ENCODE measurements around the gene SPSB4.

Gene SPSB4

DNA sequence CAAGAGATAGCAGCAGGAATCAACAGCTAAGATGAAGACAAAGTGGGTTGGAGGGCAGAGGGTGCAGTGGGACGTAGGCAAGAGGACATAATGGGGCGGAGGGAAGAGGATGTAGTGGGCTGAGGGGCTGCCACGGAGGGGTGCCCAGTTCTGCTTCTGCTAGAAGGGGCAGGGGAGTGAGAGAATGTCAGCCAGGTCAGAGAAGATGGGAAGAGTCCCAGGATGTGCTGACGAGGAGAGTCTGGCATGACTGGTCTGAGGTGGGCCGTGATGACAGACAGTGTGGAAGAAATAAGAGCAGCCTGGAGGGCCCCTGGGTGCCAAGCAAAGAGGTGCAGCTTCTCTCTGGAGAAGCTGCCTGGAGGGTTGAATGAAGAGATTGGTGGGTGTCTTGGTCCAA lies 4.0 kb downstream of the SPSB4 start:
- DNase-seq (ENCODE audit: low spot score), result no peak

DNA sequence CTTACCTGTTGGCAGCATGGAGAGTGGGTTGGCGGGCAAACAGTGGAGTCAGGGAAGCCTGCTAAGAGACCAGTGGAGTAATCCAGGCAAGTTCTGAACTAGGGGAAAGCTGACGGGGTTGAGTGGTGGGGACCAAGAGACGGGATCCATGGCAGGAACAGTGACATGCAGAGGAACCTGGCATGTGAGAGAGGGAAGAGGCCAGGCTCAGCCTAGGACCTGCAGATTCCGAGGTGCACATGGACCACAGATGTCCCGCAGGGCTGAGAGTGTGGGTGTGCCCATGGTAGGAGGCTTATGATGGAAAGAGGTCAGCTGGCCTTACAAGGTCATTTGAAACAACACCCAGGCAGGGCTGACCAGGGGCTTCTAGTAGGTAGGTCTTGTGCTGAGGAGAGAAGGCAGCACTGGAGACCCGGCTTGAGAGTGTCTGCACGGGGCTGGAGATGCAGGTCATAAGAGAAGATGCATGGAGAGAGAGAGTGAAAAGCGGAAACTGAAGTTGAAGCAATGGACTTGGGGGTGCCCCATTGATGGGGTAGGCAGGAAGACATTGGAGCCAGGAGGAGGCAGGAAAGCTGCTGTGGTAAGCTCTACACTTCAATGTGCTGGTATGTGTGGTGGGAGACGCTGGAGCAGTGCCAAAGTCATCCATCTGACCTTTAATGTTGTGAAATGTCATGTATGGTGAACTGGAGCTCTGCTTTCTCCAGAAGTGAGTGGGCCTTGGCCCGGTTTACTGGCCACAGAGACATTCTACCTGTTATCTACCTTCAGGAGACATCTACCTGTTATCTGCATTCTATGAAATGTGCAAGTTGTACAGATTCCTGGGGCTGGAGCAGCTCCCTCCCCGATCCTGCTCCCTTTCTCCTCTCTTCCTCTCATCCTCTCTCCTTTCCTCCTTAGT lies 4.6 kb downstream of the SPSB4 start:
- no peak for DNase-seq (ENCODE audit: low spot score)

DNA sequence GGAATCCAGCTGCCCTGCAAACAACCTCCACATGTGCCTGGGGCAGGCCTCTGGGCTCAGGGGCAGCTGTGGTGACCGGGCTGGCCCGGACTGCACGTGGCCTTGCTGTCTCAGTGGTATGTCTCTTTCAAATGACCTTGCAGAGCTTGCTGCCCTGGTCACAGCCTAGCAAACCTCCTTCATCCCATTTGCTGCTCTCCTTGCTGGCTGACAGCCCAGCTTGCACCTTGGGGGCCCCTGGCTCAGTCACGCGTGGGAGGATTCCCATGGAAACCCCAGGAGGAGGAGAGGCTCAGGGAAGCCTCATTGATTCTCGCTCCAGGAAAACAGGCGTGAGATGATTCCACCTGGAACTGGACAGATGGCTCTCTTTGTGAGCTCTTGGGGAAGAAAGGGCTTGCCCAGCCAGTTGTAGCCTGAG lies 5.6 kb downstream of the SPSB4 start:
- DNase-seq (ENCODE audit: low spot score), result no peak

DNA sequence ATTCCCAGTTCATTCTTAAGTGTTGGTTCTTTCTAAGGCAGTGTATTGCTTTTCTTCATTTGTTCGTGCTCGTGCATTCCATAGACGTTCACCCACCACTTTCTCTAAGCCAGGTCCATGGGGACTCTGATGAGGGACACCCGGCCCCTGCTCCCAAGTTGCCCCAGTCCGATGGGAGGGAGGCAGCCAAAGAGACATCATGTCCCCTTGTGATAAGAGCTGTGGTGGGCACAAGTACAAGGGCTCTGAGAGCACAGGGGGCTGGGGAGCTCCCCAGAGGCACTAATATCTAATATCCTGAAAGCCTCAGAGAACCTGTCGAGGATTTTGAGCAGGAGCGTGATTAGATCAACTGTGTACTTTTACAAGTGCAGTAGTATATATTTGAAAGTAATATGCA lies 6.3 kb downstream of the SPSB4 start:
- DNase-seq (ENCODE audit: low spot score), result no peak

DNA sequence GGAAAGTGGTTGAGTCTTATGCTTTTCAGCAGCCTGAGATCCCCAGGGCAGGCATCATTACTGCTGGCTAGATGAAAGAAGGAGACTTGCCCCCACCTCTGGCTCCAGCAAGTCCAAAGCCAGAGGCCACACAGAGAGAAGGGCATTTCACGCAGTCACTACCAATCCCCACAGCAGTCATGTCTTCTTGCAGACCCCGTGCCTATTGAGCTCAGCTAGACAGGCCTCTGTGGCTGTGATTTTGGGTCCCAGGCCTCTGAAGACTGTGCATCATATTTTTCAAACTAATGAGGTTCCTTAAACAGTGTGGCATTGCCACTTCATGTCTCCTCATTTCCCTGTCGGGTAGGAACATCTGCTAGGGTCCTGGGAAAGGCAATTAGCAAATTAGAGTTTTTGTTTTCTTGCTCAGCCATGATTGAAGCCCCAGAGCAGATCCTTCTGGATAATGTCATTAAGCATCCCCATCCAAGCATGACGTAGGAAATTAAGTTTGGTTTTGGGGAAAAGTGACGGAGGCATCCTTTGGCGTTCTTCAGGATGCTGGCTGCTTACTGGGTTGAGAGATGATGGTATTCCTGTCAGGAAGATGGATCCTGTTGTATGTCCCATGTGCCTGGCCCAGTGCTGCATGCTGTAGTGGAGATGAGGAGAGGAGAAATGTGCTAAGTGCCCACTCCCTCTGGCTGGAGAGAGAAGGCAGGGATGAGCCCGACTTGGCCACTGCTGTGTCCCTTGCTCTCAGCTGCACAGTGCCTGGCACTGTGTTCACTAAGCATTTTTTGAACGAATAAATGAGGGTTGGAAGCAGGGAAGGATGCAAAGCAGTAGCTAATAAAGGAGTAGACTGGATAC lies 7.0 kb downstream of the SPSB4 start:
- no peak for DNase-seq (ENCODE audit: low spot score)

DNA sequence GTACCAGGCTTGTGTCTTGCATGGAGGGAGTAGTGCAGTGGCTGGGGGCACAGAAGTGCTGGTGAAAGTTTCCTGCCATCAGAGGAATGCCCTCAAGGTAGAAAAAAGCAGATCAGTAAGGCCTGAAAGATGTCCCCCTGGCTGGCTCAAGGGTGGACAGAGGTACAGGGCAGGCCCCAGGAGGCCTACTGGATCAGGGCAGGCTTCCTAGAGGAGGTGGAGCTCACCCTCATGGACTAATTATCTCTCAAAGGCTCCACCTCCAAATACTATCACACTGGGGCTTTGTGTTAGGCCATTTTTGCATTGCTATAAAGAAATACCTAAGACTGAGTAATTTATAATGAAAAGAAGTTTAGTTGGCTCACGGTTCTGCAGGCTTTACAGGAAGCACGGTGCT lies 7.8 kb downstream of the SPSB4 start:
- DNase-seq (ENCODE audit: low spot score), result no peak

DNA sequence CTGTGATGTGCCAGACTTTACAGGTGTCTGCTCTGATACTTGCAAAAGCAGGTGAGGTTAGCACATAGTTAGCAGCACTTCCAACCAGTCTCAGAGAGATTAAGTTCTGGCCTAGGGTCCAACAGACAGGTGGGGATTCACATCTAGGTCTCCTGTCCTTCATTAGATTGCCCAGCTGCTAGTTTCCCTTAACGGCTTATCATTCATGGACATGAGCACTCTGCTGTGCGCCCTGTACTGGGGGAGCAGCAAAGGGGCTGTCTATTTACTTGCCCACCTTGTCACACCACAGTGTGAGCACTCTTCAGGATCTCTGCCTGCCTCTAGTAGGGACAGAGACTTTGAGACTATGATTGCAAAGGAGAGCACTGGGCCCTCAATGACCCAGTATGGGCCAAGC lies 8.7 kb downstream of the SPSB4 start:
- DNase-seq (ENCODE audit: low spot score), result no peak

DNA sequence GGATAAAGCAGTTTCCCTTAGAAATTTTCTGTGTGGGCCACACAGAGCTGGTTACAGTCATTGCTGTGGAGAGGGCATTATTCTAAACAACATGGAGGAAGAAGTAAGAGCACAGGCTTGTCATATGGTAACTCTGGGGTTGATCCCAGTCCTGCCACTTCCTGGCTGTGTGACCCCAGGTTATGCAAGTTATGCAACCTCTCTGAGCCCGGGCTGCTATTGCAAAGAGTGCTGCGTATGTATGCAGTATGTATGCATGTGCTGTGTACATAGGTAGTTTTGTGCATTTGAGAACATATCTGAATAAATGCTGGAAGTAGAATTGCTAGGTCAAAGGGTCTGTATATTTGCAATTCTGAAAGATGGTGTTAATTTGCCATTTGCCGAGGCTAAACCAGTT lies 9.2 kb downstream of the SPSB4 start:
- DNase-seq (ENCODE audit: low spot score), result no peak

DNA sequence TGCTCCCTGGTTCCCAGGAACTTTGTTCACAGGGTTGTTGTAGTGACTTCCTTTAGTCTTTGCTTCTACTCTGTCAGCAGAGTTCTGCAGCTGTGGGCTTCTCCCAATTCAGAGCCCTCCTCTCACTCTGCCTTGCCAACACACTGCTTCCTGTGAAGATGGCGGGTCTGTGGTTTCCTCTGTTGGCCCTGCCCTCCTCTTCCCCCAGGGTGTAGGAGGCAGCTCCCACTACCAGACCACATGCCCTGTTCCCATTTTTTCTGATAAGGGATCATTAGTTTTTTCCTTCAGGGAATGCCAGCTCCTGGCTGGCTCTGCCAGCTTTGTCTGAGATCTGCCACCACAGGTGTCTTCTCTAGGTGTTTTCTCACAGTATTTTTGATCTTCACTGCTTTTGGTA lies 12.7 kb downstream of the SPSB4 start:
- DNase-seq (ENCODE audit: low spot score), result no peak

DNA sequence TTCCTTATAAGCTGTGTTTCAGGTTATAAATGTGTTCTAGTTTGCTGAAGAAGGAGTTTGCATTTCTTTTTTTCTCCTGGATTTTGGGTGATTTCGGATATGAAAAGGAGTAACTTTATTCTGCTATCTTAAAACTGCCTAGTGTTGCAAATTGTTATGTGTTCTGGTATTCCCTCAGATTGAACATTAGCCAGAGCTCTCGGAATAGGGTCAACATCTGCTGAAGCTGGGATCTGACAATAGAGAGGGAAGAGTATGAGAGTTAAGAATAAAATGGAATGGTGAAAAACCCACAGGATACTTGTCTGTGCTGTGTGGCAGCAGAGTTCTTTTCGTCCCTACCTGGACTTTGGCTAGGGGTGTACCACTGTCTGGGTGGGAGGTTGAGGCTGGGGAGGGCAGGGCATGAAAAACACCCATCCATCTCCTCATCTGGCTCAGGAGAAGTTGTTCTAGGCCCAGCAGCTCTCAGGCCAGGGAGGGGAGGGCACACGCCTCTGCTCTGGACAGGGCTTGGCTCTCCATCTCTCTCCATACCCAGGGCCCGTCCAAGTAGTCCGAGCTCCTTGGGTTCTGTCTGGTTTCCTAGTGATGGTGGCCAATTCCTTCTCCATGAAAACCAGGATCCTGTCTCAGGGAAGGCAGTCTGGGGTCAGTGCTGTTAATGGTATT lies 13.2 kb downstream of the SPSB4 start:
- no peak for DNase-seq (ENCODE audit: low spot score)

DNA sequence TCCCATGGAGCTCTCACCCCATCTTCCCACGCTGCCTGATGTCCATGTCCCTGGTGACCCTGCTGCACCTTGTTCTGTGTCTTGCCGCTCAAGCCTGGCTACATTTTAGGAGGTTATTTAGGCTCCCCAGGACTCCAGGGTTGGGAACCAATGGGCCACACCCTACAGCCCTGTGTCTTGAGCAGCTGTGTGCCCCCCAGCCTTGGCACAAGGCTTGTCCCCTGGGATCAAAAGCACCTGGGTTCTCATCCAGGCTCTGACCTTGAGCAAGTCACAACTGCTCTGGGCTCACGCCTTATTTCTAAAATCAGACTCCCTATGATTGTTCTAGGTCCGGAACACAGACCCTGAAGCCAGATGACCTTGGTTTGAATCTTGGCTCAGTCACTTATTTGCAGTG lies 14.1 kb downstream of the SPSB4 start:
- DNase-seq (ENCODE audit: low spot score), result no peak

DNA sequence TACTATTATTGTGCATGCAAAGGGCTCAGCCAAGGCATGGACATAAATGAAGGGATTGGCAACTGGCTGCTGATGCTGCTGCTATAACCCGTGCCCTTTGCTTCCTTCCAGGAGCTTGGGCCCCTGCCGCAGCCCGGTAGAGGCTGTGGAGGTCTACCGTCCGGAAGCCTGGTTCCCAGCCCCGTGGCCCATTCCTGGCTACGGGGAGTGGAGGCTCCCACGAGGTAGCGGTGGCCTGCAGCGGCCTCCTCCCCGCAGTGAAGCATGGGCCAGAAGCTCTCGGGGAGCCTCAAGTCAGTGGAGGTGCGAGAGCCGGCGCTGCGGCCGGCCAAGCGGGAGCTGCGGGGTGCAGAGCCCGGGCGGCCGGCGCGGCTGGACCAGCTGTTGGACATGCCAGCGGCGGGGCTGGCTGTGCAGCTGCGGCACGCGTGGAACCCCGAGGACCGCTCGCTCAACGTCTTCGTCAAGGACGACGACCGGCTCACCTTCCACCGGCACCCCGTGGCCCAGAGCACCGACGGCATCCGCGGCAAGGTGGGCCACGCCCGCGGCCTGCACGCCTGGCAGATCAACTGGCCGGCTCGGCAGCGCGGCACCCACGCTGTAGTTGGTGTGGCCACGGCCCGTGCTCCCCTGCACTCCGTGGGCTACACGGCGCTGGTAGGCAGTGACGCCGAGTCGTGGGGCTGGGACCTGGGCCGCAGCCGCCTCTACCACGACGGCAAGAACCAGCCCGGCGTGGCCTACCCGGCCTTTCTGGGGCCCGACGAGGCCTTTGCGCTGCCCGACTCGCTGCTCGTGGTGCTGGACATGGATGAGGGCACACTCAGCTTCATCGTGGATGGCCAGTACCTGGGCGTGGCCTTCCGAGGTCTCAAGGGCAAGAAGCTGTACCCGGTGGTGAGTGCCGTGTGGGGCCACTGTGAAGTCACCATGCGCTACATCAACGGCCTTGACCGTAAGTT lies 15.0 kb downstream of the SPSB4 start:
- no peak for DNase-seq (ENCODE audit: low spot score)

DNA sequence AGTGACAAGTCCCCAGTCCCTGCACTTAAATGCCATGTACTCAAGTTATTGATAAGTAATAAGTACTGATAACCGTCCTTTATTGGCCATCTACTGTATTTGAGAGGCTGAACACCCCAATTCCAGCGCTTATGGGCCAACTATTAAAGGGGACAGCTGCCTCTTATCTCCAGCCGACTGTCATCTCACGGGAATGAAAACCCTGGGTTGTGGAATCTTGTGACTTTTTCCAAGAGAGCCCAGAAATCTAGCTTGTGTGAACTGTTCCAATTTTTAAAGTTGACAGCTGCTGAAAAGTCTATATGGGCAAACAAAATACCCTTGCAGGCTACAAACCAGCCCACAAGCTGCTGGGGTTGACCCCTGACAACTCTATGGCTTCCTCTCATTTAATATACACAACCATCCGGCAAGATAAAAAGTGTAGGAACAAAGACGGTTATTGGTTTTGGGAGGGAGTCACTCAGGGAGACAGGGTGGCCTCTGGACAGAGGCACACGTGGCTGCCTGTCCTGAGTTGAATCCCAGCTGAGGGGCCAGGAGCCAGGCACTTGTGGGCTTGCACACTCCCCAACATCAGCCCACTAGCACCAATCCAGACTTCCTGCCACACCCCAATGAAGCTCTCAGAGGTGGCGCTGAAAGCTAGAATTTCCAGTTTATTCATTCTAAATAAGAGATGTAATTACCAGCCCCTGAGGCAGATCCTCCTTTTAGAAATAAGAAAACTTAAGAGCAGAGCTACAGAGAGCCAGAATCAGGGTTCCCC lies 16.2 kb downstream of the SPSB4 start:
- DNase-seq (ENCODE audit: low spot score), result no peak

DNA sequence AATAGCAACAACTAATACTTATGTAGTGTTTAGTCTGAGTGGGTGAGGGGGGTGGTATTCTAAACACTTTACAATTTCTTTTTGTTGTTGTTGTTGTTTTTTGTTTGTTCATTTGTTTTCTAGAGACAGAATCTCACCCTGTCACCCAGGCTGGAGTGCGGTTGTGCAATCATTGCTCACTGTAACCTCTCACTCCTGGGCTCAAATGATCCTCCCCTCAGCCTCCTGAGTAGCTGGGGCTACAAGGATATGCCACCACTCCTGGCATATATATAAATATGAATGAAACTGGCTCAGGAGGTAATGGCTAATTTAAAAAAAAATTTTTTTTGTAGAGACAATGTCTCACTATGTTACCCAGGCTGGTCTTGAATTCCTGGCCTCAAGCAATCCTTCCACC lies 19.1 kb downstream of the SPSB4 start:
- DNase-seq (ENCODE audit: low spot score), result no peak

DNA sequence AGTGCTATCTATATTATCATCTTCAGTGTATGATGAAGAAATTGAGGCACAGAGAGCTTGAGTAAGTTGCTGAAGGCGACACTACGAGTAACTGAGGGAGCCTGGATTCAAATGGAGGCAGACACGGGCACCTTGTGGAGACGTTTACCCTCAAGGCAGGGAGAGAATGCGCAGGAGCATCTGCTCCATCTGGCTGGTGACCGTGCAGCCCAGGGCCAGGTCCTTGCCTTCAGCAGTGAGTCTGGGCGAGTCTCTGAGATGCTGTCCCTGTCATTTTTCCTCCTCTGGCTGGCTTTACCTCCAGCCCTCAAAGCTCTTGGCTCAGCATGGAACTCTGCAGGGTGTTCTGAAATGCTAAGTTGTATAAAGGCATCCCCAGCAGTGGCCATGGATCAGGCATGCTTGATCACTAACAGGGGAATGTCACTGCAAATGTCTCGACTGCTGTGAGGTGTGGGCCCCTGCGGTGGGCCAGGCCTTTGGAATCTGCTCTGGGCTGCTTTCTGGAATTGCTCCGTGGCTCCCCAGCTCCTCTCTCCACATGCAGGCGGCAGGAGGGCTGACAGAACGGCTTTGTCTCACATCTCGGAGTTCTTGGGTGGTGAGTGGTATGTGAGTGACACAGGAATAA lies 19.7 kb downstream of the SPSB4 start:
- no peak for DNase-seq (ENCODE audit: low spot score)

DNA sequence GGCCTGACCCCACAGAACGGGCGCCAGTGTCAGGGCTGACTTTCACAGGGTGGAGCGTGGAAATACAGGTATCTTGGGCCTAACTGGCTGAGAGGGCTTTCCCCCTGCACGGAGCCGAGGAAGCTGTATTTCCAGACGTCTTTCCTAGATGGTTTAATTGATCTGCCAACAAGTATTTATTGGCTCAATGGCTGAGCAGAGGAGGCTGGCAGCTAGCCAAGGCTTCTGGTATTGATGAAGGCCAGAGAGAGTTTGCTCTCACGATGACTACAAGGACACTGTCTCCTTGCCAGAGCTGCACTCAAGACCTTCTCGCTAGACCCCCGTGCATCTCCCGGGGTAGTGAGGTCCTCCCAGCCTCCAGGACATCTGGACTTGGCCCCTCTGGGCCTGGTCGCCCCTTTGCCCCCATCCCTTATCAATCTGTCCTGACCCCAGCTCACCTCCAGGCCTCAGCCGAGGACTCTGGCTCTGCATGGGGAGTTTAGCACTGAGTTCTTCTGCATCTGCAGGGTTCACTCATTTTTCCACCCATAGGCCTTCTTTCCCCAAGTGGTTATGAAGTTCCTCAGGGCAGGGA lies 20.6 kb downstream of the SPSB4 start:
- no peak for DNase-seq (ENCODE audit: low spot score)

DNA sequence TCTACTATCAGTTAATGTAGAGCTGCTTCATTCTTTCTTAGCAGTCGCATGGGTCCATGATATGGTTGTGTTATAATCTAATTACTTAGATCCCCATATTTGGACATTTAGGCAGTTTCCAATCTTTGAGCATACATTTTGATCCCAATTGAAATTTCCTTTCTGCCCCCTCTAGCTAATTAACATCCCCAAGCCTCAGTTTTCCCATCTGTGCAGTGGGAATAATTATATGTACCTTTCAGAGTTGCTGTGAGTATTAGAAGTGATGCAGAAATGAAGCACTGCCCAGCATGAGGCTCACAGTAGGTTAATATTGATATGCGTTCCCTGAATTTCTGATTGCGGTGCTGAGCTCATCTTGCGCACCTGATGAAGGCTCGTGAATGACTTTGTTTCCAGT lies 21.8 kb downstream of the SPSB4 start:
- no peak for DNase-seq (ENCODE audit: low spot score)

DNA sequence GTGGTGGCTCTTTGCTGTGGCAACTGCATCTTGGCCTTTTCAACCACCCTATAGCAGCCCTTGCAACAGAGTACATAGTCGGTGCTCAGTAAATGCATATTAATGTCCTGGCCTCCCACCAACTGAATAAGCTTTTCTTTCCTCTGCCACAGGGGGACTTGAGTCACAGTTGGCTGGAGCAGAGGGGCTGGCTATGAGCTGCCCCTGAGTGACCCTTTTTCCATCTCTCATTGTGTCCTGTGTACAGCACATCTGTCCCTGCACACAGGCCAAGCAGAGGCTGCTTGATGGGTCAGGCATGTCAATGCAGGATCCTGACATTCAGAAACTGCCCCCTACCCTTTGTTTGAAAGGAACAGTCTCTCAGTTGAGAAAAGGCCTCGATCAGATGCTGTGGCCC lies 22.4 kb downstream of the SPSB4 start:
- no peak for DNase-seq (ENCODE audit: low spot score)

DNA sequence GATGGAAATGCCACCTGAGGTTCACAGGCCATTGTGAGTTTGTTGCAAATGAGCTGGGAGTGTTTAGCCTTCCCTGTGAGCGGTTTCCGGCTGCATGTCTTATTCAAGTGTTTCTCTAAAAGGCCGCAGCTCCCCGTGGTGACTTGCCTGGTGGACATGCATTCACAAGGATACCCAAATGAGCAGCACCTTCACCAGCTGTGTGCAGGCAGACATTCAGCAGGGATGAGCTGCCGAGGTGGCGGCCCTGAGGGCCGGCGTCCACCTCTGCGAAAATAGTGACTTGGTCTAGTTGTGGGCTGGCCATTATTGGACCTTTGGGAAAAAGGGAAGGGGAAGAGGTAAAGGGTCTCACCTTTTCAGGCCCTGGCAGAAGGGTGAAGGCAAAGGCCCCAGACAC lies 23.4 kb downstream of the SPSB4 start:
- no peak for DNase-seq (ENCODE audit: low spot score)
